GM18519 (cell line): ENCODE measurements around the gene CDK6.

Source experiments
- ATAC-seq: cut with Tn5 transposase; IDR thresholded peaks from one replicate; pipeline ENCODE4 v1.9.1; 2021; ENCODE audit warnings: mild to moderate bottlenecking, moderate library complexity; ENCODE audit not compliant: unreplicated experiment, low FRiP score

CDK6 gene

DNA sequence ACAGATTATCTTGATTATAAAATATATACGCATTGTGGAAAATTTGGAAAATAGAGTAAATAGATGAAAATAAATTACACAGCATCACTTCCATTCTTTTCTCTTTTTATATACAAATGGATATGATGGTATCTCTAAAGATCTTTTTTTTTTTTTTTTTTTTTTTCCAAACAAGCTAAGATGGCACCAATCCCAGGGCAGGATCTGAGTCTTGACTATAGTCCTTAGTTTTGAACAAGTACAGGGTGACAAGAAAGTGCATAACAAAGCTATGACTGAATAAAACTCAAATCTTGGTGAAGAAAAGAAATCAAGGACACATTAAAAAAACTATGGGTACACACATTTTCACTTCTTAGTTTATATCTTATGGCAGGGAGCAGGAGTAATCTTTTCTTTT, 203.6 kb downstream of the CDK6 start:
- no peak for ATAC-seq

DNA sequence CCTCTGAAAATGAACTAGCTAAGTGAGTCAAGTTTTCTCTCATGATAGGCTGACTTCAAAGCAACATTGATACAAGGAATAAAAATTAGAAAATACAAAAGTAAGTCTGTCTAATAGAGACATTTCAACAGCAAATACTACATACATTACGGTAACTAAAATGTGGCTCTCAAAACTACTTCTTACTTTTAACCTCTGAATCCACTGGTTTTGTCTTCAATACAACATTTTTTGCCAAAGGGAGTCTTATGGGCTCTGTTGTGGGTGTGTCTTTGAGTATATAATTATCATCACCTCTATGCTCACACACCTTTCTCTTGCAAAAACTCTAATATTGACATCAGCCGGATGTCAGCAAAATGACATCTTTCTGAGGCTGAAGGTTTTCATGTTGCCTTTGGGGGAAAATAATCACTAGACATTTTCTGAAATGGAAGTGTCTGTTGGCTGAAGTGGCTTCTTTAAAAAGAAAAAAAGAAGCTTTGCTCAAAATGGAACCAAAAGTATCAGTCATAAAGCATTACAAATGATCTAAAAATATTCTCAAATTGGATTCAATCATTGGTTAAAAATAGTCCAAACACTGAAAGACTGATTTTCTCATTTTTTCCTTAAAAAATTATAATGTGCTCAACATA, 204.4 kb downstream of the CDK6 start:
- peak; percentile 19 for ATAC-seq

DNA sequence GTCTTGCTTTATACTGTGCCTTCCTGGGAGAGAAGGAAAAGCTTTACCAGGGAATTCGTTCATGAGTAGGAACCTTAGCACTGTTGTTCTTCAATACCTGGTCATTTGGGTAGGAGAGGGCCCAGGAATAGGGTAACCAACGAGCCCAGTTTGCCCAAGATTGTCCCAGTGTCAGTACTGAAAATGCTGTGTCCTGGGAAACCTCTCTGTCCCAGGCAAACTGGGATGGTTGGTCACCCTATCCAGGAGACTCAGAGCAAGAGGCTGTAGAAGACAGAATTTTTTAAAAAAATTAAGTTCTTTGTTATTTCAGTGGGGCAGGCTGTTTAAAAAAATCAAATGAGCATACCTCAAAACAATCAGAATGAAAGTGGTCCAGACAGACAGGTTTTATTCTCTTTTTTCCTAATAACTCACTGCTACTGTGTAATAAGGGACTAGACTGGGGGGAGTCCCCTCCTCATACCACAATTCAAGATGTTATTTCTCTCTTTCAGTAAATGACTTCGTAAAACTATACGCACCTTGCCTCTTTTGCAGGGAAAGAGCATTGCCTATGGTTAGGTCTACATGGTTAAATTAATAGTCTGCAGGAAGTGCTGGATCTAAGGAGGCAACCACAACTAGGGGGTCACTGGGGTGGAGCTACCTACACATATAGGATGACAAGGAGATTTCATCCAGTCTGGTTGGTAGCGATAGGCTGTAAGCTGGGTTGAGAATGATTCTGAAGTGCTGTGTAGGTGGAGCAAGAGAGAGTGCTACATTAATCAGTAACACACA, 205.1 kb downstream of the CDK6 start:
- ATAC-seq: peak; percentile 42

DNA sequence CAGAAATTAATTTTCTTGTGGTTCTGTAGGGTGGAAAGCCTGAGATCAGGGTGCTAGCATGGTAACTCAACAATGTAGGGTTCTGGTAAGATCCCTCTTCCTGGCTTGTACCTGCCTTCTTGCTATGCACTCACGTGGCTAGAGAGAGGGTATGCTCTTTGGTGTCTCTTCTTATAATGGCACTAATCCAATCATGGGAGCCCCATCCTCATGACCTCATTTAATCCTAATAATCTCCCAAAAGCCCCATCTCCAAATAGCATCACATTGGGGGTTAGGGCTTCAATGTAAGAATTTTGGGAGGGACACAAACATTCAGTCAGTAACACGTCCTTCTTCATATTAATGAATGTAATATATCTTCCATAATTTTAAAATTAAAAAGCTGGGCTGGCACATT, 206.6 kb downstream of the CDK6 start:
- ATAC-seq: no peak

DNA sequence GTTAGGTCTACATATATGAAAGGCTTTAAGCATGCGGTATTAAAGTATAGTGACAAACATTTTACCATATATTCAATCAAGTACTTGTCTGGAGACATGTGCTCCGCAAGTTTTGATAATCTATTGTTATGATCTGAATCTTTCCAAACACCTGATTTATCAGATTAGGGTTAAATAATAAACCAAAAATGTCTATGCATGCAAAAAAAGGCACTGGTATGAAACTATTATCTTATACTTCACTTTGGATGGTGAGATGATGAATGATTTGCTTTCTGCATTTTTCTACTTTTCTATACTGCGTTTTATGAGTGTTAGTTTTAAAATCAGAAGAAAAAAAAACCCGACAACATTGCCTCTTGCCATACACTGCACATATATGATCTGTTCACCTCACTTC, 208.4 kb downstream of the CDK6 start:
- ATAC-seq: no peak

DNA sequence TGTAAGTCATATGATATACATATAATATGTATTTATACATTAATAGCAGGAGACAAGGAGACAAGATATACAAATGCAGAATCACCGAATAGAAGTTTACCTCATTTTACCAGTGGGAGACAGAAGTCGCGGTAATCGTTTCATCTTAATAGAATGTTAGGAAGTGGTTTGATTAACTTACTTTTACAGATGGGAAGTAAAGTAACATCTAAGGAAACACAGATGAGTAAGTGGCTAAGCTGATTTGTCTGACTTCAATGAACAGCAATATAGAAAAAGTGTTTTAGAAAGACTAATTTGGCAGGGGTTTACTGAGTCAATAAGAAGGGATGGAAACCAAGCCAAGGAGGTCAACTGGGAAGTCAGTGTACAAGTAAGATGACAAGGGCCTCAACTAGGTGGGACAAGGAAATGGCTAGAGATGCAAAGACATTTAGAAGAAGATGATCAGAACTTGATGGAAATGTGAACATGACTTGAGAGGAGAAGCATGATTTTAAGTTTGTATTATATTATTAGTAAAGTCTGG, 210.0 kb downstream of the CDK6 start:
- no peak for ATAC-seq

DNA sequence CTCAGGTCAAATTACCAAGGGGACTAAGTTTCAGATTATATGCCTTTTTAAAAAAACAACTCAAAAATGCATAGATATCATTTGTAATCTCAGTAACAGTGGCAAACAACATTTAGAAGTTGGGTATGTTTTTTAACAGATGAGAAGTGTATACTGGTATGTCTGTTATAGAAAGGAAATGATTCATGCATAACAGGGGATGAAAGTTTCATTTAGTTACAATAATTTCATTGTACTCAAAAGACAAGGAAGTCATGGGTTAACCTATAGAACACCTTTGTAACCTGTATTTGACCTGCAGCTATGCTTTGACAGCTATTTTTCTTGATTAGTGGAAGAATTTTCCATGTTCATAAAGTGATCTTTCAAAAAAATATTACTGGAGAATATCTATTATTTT, 210.8 kb downstream of the CDK6 start:
- ATAC-seq: no peak

DNA sequence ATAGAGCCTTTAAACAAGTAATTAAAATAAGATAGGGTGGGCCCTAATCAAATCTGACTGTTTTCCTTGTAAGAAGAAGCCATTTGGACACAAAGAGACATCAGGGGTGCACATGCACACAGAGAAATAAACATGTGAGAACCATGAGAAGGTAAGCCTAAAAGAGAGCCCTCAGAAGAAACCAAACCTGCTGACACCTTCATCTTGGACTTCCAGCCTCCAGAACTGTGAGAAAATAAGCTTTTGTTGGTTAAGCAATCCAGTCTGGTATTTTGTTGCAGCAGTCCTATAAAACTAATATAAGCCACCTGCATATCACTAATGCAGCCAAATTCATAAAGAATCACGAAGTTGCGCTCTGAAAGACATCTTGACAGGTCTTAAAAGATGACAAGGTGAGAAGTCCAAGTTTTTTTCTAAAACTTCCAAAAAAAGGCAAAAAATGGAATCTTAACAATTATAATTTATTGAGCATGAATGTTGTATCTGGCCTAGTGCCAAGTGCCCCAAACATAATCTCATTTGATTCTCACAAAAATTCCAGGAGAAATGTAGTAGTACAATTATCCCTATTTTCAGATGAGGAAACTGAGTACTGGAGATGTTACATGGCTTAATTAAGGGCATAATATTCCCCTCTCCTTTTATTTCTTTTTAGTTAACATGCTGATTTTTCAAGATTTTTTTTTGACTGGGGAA, 211.9 kb downstream of the CDK6 start:
- ATAC-seq: no peak

DNA sequence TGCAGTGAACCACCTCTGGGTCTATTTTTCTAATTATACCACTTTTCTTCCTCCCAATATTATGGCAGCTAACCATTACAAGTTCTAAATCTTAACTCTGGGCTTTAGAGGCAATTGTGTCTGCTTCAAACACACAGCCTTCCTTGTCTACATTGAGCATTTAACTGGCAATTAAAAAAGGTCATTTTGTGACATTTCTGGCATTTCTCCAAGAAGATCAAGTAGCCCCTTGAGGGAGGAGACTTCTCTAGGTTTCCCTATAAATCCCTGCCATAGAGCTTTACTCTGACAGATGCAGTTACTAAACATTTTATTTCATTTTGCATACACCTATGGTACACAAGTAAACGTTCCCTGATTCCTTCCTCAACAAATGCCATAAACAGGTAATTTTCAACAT, 212.8 kb downstream of the CDK6 start:
- ATAC-seq: no peak

DNA sequence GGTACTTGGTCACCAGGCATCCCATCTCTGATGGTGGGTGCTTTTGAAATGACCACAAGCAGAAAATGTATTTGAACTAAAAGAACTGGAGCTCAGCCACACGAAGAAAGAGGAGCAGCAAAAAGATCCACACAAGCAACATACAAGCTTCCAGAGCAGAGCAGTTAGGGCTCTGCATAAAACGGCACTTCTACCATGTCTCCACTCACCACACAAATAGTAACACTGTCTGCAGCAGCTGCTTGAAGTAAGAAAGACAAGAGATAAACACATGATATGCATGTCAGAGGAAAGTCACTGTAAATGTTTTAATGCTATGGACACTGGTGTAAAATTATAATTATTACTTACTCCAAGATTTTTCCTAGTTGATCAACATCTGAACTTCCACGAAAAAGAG, 213.7 kb downstream of the CDK6 start:
- no peak for ATAC-seq

DNA sequence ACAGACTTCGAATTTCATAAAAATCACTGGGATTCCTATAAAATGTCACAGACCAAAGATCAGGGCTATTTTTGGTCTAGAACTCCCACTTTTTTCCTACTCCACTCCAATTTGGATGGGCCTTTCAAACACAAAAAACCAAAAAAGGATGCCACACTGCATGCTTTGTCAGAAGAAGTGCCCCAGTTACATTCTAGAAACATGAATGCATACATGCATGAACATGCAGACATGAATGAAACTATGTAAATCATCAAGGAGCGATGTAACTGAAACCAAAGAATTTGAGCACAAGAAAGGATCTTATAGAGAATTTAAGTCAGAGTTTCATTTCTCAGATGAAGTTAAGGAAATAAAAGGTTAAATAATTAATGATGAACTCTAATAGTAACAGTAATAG, 214.3 kb downstream of the CDK6 start:
- ATAC-seq: peak; percentile 46

DNA sequence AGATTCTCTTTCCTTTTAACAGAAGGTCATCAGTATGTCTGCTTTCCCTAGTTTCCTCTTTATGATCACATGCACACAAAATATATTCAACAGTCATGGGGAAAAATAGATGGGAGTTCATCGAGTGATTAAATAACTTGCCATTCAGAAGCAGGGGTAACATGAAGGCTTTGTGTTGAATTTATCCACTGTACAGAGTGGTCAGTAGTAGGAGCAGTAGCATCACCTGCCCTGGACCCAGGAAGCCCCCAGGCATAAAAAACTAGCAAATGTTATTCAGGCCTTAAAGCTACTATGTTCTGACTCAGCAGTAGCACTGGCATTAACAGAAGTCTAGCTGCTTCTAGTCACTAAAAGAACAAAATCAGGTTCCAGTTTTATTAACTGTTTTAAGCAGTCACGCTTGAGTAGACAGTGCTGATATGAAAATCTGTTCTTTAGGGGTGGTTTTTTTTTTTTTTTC, 214.8 kb downstream of the CDK6 start:
- peak; percentile 32 for ATAC-seq

DNA sequence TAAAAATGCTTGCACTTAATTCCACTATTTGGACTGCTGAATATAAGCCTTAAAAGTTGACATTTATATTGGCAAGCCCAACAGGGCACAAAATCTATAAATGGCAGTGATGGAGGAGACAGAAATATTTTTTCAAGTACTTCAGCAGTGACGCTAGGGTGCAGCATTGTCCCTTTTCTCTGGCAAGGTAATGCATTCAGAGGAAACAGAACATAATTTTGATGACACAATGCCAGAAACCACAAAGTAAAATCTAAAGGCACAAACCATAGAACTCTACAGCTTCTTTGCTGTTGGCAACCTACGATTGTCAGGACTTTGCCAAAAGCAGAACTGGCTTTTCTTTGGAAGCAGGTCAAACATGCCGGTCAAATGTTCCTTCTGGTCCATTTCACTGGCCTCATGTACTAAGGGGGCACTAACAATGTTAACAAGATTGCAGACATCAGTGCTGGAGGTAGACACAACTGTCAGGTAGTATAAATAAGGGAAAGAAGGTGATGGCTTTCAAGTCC, 215.3 kb downstream of the CDK6 start:
- ATAC-seq: peak; percentile 62

DNA sequence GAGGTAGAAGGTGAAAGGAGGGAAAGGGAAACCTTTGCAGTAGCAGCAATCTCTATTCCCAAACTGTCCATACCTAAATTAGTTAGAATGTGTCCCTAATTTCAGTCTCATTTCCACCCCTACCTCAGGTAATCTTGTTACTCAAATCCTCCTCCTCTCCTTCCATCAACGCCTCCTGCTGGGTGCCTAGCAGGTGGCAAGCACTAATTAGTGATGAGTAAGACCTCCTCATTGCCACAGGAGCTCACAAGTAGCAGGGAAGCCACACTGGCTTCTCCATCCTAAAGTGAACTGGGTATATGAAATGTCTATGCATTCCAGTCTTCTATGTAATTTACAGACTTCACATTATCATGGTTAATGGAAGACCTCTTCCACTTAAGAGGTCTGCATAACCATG, 220.5 kb downstream of the CDK6 start:
- ATAC-seq: no peak

DNA sequence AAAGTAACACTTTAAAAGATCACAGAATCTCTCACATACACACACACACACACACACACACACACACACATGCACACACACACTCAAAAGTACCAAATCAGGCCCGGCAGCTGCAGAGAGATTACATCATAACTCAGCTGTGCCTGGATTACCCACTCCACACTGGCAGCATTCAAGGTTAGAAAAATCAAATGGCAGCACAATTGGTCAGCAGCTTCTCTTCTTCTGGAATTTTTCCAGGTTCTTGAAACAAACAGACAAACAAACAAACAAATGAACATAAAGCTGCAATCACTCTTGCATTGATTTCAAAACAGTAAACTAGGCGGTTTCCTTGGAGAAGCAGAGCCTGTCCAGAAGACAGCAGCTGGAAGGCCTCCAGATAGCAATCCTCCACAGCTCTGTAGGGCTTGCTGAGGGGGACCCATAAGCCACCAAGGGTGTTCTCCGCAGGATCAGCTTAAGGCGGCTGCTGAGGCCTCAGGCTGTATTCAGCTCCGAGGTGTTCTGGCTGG, 221.7 kb downstream of the CDK6 start:
- ATAC-seq: no peak

DNA sequence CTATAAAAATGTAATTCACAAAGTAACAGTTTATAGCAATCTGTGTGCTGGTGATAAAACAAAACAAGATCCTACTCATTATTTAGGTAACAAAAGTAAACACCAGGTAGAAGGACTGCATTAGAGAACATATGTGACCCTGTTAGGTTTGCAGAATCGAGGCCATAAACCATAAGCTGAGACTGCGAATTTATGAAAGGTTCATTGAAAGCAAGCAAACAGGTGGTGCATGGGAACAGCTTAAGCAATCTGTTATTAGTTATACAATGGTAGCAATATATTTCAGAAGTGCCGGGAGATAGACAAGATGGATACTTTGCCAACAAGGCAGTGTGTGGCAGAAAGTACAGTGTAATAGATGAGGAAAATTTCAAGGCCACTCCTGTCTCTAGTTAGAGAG, 222.7 kb downstream of the CDK6 start:
- no peak for ATAC-seq

DNA sequence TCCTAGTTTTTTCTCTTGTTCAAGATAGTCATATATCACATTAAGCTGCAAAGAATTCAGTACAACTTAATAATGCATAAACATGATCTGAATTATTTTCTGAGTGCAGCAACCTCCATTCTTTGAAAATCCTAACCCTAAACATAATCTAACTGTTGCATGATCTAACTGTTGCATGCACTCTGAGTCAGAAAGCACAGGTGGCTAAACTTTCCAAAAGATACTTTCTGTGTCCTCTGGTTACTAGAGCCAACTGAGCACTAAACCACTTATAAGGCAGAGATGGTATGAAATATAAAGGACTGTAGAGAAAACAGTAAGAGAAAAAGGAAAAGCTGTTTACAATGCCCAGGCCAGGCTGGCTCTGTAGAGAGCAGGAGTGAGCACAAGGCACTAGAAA, 223.2 kb downstream of the CDK6 start:
- ATAC-seq: no peak

DNA sequence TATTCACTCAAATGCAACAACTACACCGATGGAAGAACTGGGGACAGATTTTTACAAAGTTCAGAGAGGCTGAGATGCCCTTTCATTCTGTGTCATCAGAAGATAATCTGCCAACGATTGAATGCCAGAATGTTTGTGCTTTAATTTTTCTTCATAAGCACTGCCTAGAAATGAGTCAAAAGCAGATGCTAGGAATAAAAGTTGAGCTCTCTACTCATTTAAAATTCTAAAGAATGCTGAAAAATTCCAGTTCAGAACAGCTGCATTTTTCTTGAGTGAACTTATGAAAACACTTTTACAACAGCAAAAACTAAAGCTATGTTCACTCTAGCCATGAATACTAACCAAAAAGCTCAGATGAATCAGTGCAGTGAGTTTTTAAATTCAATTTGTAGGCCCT, 223.9 kb downstream of the CDK6 start:
- ATAC-seq: no peak

DNA sequence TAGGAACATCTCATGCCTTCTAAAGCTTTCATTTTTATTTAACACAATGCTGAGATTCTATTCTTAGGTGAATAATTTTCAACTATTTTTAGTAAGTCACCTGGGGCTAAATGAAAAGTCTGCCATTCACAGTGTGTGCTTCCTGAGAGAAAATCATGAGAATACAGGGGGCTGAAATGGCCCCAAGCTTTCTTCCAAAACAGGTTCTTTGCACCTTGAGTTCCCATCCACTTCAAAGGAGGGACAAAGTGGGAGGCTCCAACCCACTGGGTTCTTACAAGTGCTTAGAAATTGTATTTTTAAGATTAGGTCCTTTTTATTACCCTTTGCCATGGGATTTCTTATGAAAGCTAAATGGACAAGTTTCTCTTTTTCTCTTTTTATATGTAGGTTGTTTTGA, 224.6 kb downstream of the CDK6 start:
- no peak for ATAC-seq

DNA sequence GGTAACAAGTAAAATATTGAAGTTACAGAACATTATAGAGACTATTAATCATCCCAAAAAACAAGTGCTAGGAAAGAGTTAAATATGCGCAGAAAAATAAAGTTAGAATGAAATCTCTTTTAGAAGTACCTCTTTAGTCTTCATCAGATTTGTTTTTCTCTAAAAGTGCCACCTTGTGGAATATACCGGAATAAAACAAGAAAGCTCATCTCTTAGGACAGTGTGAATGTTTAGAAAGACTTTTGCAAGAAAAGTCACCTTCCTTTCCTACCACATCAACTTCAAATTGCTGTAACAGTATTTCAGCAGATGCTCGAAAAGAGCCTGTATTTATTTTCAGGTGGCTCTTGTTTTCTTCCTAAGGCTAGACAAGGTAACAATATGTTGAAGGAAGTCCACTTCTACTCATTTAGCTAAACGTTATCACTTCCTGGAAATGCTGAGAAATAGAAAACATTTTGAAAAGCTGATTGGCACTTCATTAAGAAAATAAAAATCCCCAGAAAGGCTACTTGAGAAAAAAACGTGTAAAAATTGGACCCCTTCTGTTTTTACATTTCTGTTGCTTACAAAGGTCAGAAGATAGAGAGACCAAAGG, 226.4 kb downstream of the CDK6 start:
- no peak for ATAC-seq
